ENCODE measurements around the gene CACNA1D.

DNA sequence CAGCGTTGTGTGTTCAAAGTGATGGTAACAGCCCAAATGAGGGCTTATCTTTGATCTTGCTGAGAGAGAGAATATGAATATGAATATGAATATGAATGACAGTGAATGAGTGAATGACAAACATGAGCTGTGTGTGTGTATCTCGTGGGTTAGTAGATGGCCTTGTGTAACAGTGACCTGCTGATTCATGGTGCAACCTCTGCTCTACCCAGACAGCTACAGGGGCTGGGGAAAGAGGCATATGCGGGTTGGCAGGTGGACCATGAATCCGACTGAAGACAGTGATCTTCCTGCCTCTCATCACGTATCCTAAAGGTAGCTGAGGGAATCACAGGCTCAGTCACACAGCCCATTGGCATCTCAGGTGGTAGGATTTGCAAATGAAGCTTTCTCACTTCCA lies 293.6 kb downstream of the CACNA1D start:
- TF ChIP-seq, protein P1, sequence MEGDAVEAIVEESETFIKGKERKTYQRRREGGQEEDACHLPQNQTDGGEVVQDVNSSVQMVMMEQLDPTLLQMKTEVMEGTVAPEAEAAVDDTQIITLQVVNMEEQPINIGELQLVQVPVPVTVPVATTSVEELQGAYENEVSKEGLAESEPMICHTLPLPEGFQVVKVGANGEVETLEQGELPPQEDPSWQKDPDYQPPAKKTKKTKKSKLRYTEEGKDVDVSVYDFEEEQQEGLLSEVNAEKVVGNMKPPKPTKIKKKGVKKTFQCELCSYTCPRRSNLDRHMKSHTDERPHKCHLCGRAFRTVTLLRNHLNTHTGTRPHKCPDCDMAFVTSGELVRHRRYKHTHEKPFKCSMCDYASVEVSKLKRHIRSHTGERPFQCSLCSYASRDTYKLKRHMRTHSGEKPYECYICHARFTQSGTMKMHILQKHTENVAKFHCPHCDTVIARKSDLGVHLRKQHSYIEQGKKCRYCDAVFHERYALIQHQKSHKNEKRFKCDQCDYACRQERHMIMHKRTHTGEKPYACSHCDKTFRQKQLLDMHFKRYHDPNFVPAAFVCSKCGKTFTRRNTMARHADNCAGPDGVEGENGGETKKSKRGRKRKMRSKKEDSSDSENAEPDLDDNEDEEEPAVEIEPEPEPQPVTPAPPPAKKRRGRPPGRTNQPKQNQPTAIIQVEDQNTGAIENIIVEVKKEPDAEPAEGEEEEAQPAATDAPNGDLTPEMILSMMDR (IDR thresholded peaks at IDR 0.05), result no peak
- TF ChIP-seq EP300 (IDR thresholded peaks at IDR 0.05) (no peak), POLR2A (IDR thresholded peaks at IDR 0.05) (no peak)
